Fibroblast of villous mesenchyme (primary cell): ENCODE measurements around the gene VEGFB. TPM values are rescaled to one million over a fixed set of nuclear protein-coding genes. Genes with fewer than 3 reads are reported as not detected.
A peak's percentile ranks its signal among the peaks of the same experiment; 100 is the strongest.
"Not testable (repeated sequence)": the region's sequence is repeated elsewhere in the genome, so short reads cannot be mapped to it uniquely, and the experiment has no call there.

Experiments used
- DNase-seq: peaks from one replicate; pipeline ENCODE4 v3.0.0-alpha.2; 2010; ENCODE audit warnings: low read depth
- H3K4me3 ChIP-seq: 2 replicates; pipeline ENCODE4 v1.5.1; 2011; ENCODE audit warnings: low read depth, mild to moderate bottlenecking, low read length
- CTCF ChIP-seq: IDR thresholded peaks from 2 replicates; pipeline ENCODE4 v1.5.1; 2012; ENCODE audit warnings: low read depth, mild to moderate bottlenecking, low read length; ENCODE audit not compliant: insufficient read depth
- total RNA-seq: library from RNA; depleted of rRNA; stranded (reverse); fragments of >200 nt; gene quantifications from 2 replicates; pipeline ENCODE4 v1.2.3, GENCODE V29; 2012

VEGFB gene
- total RNA-seq, 1 donor = 17.7 TPM

DNA sequence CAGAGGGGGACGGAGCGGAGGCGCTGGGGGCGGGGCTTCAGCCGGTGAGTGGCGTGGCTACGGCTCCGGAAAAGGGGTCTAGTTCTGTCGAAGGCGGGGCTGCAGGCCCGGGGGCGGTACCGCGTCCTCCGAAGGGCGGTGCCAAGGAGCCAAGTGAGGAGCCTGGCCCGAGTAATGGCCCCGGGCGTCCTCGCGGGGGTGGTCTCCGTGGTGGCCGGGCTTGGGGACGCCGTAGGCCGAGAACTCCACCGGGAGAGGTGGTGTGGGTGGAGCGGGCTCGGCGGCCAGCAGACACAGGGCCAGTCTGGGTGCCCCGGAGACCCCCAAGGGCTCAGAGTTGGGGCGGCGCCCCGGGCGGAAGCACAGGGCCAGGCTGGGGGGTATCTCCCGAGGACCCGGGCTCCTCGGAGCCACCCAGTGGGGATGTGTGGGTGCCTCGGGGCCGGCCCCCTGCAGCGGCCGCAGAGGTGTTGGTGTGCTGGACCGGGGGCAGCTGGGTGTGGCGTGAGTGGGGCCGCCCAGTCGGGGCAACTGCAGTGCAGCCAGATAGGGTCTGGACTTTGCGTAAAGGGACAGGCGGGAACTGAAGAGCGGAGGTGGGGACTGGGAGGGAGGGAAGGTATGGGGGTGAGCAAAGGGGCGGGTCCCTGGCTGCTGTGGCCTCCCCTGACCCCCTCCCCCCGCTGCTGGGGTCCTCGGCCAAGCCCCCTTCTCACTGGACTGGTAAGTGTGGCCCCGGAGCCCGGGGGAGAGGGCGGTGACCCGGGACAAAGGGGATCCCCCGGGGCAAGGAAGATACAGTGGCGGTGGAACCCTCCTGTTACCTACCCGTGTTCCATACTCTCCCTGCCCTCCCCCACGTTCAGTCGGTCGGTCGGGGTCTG lies 7.3 kb downstream of the VEGFB start:
- peak overlapping the region; percentile 90 for H3K4me3 ChIP-seq
- DNase-seq = peak; percentile 27
- no peak for TF ChIP-seq CTCF

DNA sequence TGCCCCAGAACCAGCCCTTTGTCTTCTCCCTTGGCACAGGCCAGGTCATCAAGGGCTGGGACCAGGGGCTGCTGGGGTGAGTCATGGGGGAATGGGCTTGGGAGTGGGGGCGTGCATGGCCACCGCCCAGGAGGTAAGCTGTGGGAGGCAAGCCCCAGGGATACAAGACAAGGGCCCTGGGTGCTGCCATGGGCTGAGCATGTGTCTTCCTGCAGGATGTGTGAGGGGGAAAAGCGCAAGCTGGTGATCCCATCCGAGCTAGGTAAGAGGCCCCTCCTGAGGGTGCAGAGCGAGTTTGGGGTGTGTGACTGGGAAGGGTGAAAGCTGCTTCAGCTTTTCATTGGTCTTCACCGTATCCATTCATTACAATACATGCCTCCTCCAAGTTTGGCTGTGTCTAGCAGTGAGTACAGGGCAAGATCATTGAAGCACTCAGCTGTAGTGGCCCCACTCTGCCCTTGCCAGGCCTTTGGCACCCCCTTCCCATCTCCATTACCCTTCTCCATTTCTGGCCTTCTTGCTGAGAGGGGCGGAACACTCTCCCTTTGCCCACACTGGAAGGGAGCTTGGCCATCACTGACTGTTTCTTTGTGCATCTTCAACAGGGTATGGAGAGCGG lies 9.0 kb downstream of the VEGFB start:
- H3K4me3 ChIP-seq = no peak overlapping the region
- no peak for DNase-seq
- TF ChIP-seq CTCF = no peak

DNA sequence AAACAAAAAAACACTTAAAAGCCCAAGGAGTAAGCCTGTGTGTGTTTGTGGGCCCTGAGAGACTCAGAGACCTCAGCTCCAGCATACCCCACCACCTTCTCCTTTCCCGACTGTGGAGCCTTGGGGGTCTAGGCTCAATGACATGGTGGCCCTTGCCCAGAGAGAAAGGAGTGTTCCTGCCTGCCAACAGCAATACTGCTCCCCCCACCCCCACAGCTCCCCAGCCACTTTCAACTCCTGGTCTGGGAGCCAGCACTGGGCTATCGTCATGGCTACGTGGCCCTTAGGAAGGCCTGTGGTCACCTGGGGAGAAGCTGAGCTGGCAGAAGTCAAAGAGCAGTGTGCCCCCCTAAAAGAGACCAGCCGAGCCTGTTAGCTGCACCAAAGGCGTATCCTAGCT lies 9.7 kb downstream of the VEGFB start:
- TF ChIP-seq CTCF = no peak
- H3K4me3 ChIP-seq = no peak overlapping the region

DNA sequence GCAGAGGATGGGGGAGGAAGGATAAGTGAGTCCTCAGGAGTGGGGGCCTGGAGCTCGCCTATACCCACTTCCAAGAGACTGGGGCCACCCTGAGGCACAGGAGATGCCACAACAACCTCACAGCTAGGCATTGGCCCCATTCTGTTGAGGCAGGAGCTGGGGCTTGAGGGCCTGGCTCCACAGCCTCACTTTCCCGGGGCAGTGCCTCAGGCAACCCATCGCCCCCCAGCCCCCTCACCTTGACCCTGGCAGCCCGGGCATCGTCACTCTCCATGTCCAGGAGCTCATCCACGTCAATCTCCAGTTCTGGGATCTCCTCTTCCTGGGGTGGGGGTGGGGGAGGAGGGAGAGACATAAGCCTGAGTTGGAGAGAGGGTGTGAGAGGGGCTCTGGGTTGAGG lies 10.6 kb downstream of the VEGFB start:
- no peak for DNase-seq
- TF ChIP-seq CTCF = no peak
- H3K4me3 ChIP-seq = peak overlapping the region; percentile 82

More for the DNA sequence above, 9.7 kb downstream of the VEGFB start:
- DNase-seq = no peak

- no peak for DNase-seq
- peak overlapping the region; percentile 82 for H3K4me3 ChIP-seq
- no peak for TF ChIP-seq CTCF
These were observed 11.0 kb downstream of the VEGFB start for GRCh38 chr11:64245401-64245796.

GRCh38 chr11:64245797-64246620 lies 11.6 kb downstream of the VEGFB start:
- TF ChIP-seq CTCF = no peak
- peak overlapping the region; percentile 82 for H3K4me3 ChIP-seq
- DNase-seq = peak; percentile 71

DNA sequence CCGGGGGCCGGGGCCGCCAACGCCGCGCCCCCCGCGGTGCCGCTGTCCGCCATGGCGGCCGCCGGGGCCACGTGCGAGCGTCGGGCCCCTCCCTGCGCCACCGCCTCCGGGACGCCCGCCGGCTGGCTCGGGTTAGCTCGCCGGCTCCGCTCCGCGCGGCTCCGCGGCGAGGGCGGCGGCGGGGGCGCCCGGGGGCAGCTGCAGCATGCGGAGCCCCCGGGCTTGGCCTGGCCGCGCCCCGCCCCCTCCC lies 12.2 kb downstream of the VEGFB start:
- H3K4me3 ChIP-seq = peak overlapping the region; percentile 82
- not testable (repeated sequence) for DNase-seq
